GM12864 (cell line): ENCODE measurements around the gene FMO4.
"Not testable (repeated sequence)": the region's sequence is repeated elsewhere in the genome, so short reads cannot be mapped to it uniquely, and the experiment has no call there.

Experiments
- DNase-seq: peaks from one replicate; pipeline ENCODE4 v3.0.0-alpha.2; 2011; ENCODE audit warnings: low read depth
- H3K4me3 ChIP-seq: 2 replicates; pipeline ENCODE4 v1.5.1; 2011; ENCODE audit warnings: mild to moderate bottlenecking, low read depth, low read length, control low read depth
- CTCF ChIP-seq: IDR thresholded peaks from 2 replicates; pipeline ENCODE4 v1.5.1; 2011; ENCODE audit warnings: low read depth, mild to moderate bottlenecking, moderate library complexity, low read length, control low read depth, inconsistent platforms; ENCODE audit errors: missing control alignments

The FMO4 gene

GRCh38 chr1:171384496-171384895 is 70.5 kb downstream of the FMO4 start:
- no peak overlapping the region for H3K4me3 ChIP-seq
- no peak for DNase-seq
- no peak for TF ChIP-seq CTCF

GRCh38 chr1:171389171-171389570 is 75.2 kb downstream of the FMO4 start:
- no peak for DNase-seq

GRCh38 chr1:171390740-171391139 is 76.8 kb downstream of the FMO4 start:
- DNase-seq: not testable (repeated sequence)

More at GRCh38 chr1:171389171-171389570, 75.2 kb downstream of the FMO4 start:
- no peak for TF ChIP-seq CTCF
- no peak overlapping the region for H3K4me3 ChIP-seq

More at GRCh38 chr1:171390740-171391139, 76.8 kb downstream of the FMO4 start:
- not testable (repeated sequence) for H3K4me3 ChIP-seq
